Gastroesophageal sphincter (tissue), 4 donors: ENCODE results near the gene TSPAN17. TPM values are rescaled to one million over a fixed set of nuclear protein-coding genes. Genes with fewer than 3 reads are reported as not detected.

Experiments
- ATAC-seq: fragments of 150-250 bp; one replicate; pipeline ENCODE4 v1.9.1; 2016; ENCODE audit warnings: mild to moderate bottlenecking, moderate library complexity
- H3K27ac ChIP-seq, 4 donors: fragments of 200-600 bp; sonication (generic) in 3 of 4; 1 replicate in 3 of 4; 2 replicates in 1 of 4; pipeline ENCODE4 v1.5.1; 2016 to 2019
- H3K27me3 ChIP-seq: fragments of 200-600 bp; sonication (generic); one replicate; pipeline ENCODE4 v1.5.1; 2019
- H3K36me3 ChIP-seq, 2 donors: fragments of 200-600 bp; sonication (generic); one replicate each; pipeline ENCODE4 v1.5.1; 2019; ENCODE audit warnings: control low read depth in 1 of 2
- H3K4me1 ChIP-seq, 3 donors: fragments of 200-600 bp; sonication (generic); 1 replicate in 2 of 3; 2 replicates in 1 of 3; pipeline ENCODE4 v1.5.1; 2016 to 2019; ENCODE audit warnings: control low read depth in 2 of 3
- H3K4me3 ChIP-seq, 2 donors: fragments of 200-600 bp; sonication (generic); one replicate each; pipeline ENCODE4 v1.5.1; 2019; ENCODE audit warnings: mild to moderate bottlenecking in 1 of 2, moderate library complexity in 1 of 2
- H3K9me3 ChIP-seq, 3 donors: fragments of 200-600 bp; sonication (generic); one replicate each; pipeline ENCODE4 v1.5.1; 2017 to 2019; ENCODE audit warnings: control low read depth in 2 of 3
- CTCF ChIP-seq, 4 experiments: fragments of 200-600 bp in 2 of 4; fragments of 450-650 bp in 2 of 4; sonication (generic) in 1 of 4; IDR thresholded peaks; one replicate each; pipeline ENCODE4 v1.5.1; 2017 to 2019; ENCODE audit warnings: antibody characterized with exemption in 4 of 4, mild to moderate bottlenecking in 2 of 4, moderate library complexity in 2 of 4
- EP300 ChIP-seq: sonication (generic); formaldehyde crosslinking; IDR thresholded peaks from one replicate; pipeline ENCODE4 v1.6.1; 2017; ENCODE audit warnings: antibody characterized with exemption, mild to moderate bottlenecking
- POLR2A ChIP-seq, 2 donors: fragments of 450-650 bp; IDR thresholded peaks; one replicate each; pipeline ENCODE4 v1.6.1; 2017; ENCODE audit warnings: antibody characterized with exemption in 2 of 2, mild to moderate bottlenecking in 2 of 2, moderate library complexity in 1 of 2
- POLR2AphosphoS5 ChIP-seq: sonication (generic); formaldehyde crosslinking; IDR thresholded peaks from one replicate; pipeline ENCODE4 v1.6.1; 2017; ENCODE audit warnings: antibody characterized with exemption
- WGBS, 2 donors: methylation state at CpG; one replicate each; pipeline ENCODE4 v1.1.5; 2018; ENCODE audit warnings: low coverage in 1 of 2; 5-methylcytosine and 5-hydroxymethylcytosine counted together
- total RNA-seq, 4 donors: library from RNA; depleted of rRNA; stranded (reverse); fragments of >200 nt; gene quantifications; one replicate each; pipeline ENCODE4 v1.1.0, GENCODE V29; 2016

The TSPAN17 gene
- total RNA-seq, 4 donors from 2014 or later = 11.0 to 20.2 (median 15.4) TPM

- peaks cover 0 to 10% (median 2%) of the 10 kb centered on the region in 3 donors for H3K4me1 ChIP-seq
- no peak for TF ChIP-seq EP300
- no peak for TF ChIP-seq POLR2A (IDR thresholded peaks at IDR 0.05)
- no peak for TF ChIP-seq CTCF (IDR thresholded peaks at IDR 0.05)
- TF ChIP-seq POLR2AphosphoS5 = no peak
- no peak for ATAC-seq
- no peak overlapping the region for H3K27ac ChIP-seq
- peaks cover 79% of the 10 kb centered on the region for H3K27me3 ChIP-seq
- no peaks in the 10 kb centered on the region for H3K36me3 ChIP-seq
- no peak overlapping the region for H3K4me3 ChIP-seq
- peaks cover 0 to 3% (median 0%) of the 10 kb centered on the region in 3 donors for H3K9me3 ChIP-seq
- 70 to 100% methylated on average over 2 to 6 of the region's 31 CpGs for WGBS, 2 donors
These were observed 32.3 kb downstream of the TSPAN17 start for GRCh38 chr5:176679365-176680225.

GRCh38 chr5:176680226-176680563, 32.9 kb downstream of the TSPAN17 start:
- H3K27me3 ChIP-seq = peaks cover 83% of the 10 kb centered on the region
- H3K27ac ChIP-seq = no peak overlapping the region
- no peak overlapping the region for H3K4me3 ChIP-seq
- peaks cover 0 to 10% (median 2%) of the 10 kb centered on the region in 3 donors for H3K4me1 ChIP-seq
- H3K36me3 ChIP-seq = no peaks in the 10 kb centered on the region
- WGBS, 2 donors = no CpG with 5 or more reads among the region's 33 CpGs
- TF ChIP-seq POLR2AphosphoS5 (no peak), CTCF (IDR thresholded peaks at IDR 0.05) (no peak)
- ATAC-seq = no peak
- peaks cover 0 to 9% (median 0%) of the 10 kb centered on the region in 3 donors for H3K9me3 ChIP-seq

GRCh38 chr5:176682016-176682531, 34.8 kb downstream of the TSPAN17 start:
- TF ChIP-seq CTCF (IDR thresholded peaks at IDR 0.05) (no peak), POLR2AphosphoS5 (no peak), EP300 (no peak), POLR2A (IDR thresholded peaks at IDR 0.05) (no peak)
- Histone ChIP-seq H3K4me1 (peaks cover 0 to 10% (median 2%) of the 10 kb centered on the region in 3 donors), H3K36me3 (no peaks in the 10 kb centered on the region), H3K27ac (no peak overlapping the region), H3K9me3 (peaks cover 0 to 13% (median 0%) of the 10 kb centered on the region in 3 donors), H3K27me3 (peaks cover 79% of the 10 kb centered on the region), H3K4me3 (no peak overlapping the region)
- no peak for ATAC-seq
- 29 to 45% methylated on average over 4 to 6 of the region's 6 CpGs for WGBS, 2 donors

- H3K27me3 ChIP-seq = peaks cover 66% of the 10 kb centered on the region
- H3K4me1 ChIP-seq = peaks cover 0 to 5% (median 2%) of the 10 kb centered on the region in 3 donors
- no peaks in the 10 kb centered on the region for H3K36me3 ChIP-seq
- no peak for TF ChIP-seq POLR2AphosphoS5
- no peak for TF ChIP-seq POLR2A (IDR thresholded peaks at IDR 0.05)
- TF ChIP-seq EP300 = no peak
- no peak for TF ChIP-seq CTCF (IDR thresholded peaks at IDR 0.05)
- H3K9me3 ChIP-seq = peaks cover 0 to 20% (median 0%) of the 10 kb centered on the region in 3 donors
- H3K27ac ChIP-seq = no peak overlapping the region
- ATAC-seq = no peak
- no peak overlapping the region for H3K4me3 ChIP-seq
These were observed 37.7 kb downstream of the TSPAN17 start for GRCh38 chr5:176685010-176685409.

- no peak for ATAC-seq
- Histone ChIP-seq H3K4me3 (no peak overlapping the region), H3K27me3 (peaks cover 66% of the 10 kb centered on the region), H3K27ac (no peak overlapping the region), H3K9me3 (peaks cover 0 to 26% (median 0%) of the 10 kb centered on the region in 3 donors), H3K36me3 (no peaks in the 10 kb centered on the region), H3K4me1 (no peaks in the 10 kb centered on the region)
- TF ChIP-seq EP300 (no peak), POLR2AphosphoS5 (no peak), POLR2A (IDR thresholded peaks at IDR 0.05) (no peak)
- 82 to 91% methylated on average over 4 of the region's 10 CpGs for WGBS, 2 donors
These were observed 40.0 kb downstream of the TSPAN17 start for GRCh38 chr5:176687247-176687646.
